ENCODE results near the gene WDR38.
"Not testable (repeated sequence)": the region's sequence is repeated elsewhere in the genome, so short reads cannot be mapped to it uniquely, and the experiment has no call there.

WDR38 gene

DNA sequence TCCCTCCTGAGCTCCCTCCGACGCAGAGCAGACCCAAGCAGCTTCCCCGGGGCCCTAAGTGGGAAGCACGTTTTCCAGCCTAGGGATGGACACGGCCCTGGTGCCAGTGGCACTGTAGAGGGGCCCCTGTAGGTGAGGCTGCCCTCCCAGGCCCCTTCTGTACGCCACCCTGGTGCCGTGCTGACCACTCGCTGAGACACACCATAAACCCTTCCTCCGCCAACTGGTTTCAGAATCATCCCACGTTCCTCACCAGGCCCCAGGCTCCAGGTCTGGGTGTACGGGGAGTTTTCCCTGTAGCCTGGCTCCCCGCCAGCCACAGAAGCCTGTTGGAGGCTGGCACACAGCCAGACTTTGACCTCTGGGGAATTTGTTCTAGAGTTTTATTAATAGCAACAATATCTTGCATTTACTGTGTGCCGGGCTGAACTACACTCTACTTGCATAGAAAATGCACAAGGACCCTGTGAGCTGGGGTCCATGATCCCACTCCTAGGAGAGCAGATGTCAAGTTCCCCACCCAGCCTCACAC lies 18.2 kb upstream of the WDR38 start:
- DNase-seq: no peak

DNA sequence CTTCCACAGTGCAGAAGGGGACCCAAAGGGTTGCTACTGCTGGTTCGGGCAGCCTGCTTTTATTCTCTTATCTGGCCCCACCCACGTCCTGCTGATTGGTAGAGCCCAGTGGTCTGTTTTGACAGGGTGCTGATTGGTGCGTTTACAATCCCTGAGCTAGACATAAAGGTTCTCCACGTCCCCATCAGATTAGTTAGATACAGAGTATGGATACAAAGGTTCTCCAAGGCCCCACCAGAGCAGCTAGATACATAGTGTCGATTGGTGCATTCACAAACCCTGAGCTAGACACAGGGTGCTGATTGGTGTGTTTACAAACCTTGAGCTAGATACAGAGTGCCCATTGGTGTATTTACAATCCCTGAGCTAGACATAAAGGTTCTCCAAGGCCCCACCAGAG lies 15.1 kb upstream of the WDR38 start:
- not testable (repeated sequence) for DNase-seq

DNA sequence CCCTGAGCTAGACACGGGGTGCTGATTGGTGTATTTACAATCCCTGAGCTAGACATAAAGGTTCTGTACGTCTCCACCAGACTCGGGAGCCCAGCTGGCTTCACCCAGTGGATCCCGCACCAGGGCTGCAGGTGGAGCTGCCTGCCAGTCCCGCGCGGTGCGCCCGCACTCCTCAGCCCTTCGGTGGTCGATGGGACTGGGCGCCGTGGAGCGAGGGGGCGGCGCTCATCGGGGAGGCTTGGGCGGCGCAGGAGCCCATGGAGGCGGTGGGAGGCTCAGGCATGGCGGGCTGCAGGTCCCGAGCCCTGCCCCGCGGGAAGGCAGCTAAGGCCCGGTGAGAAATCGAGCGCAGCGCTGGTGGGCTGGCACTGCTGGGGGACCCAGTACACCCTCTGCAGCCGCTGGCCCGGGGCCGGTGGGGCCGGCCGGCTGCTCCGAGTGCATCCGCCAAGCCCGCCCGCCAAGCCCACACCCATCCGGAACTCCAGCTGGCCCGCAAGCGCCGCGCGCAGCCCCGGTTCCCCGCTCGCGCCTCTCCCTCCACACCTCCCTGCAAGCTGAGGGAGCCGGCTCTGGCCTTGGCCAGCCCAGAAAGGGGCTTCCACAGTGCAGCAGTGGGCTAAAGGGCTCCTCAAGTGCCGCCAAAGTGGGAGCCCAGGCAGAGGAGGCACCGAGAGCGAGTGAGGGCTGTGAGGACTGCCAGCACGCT lies 14.5 kb upstream of the WDR38 start:
- not testable (repeated sequence) for DNase-seq

DNA sequence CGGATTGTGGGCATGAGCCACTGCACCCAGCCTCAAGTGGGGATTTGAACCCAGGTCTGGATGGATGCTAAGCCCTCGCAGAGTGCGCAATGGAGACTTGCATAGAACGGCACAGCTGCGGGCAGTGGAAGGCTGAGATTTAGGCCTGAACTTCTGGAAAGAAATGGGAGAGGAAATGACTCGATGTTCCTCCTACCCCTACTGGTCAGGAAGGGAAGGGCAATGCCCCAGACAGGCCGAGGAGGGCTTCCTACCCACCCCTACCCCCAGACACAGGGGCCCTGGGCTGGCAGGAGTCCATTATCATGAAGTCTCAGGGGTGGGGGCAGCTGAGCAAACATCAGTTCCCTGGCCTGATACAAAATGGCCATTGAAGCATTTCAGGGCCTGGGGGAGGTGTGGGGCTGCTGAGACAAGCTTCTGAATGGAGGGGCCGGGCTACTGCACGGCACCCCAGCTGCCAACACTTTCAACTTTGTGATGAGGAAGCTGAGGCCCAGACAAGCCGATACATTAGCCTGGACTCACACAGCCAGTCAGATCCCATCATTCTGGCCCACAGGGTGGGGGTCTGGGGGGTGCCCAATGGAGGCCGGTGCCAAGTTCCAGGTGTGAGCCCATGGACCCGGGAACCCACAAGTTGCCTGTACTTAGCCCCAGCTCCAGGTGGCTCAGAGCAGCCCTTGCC lies 13.5 kb upstream of the WDR38 start:
- DNase-seq: peak; percentile 21

GRCh38 chr9:124840300-124840833 lies 12.9 kb upstream of the WDR38 start:
- no peak for DNase-seq

DNA sequence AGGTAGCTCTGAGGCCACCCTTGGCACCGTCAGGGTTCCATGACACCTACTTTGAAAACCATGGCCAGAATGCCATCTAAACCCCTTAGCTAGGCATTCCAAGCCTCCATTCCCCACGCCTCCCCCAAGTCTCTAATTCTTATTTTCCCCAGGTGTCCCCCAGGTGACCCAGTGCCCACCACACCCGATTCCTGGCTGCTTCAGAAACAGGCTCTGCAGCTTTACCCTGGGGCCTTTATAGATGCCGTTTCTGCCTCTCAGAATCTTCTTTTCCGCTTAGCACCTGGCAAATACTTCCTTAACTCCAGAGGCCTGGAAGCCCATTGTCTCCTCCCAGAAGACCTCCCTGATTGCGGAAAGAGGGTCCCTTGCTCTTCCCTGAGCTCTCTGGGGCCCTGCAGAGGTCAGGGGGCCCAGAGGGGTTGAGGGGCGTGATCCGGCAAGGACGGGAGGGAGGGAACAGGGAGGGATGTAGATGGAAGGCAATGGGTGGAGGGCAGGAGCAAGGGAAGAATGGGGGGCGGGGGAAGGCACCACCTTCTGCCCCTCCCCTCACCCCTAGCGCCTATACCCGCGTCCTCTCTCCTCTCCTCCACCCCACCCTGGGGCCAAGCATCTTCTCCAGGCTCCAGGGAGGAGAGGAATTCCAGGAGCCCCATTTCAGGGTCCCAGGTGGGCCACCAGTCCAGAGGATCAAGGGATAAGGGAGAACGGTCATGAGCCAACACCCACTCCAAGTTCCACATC lies 12.0 kb upstream of the WDR38 start:
- no peak for DNase-seq

GRCh38 chr9:124843456-124844034 lies 9.7 kb upstream of the WDR38 start:
- DNase-seq: no peak

DNA sequence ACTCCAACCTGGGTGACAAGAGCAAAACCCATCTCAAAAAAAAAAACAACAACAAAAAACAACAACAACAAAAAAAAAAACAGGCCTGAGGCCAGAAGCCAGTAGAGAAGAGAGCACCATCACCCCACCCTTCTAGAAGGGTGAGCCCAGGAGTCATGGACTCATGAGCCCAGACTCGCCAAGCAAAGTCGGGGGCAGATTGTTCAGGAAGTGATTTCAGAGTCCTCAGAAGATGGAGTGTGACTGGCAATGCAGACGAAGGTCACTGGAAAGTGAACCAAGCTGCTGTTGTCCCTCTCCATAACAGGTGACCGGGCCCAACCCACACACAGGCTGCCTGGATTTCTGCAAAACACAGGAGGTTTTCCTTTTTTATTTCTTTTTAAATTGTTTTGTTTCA lies 9.0 kb upstream of the WDR38 start:
- no peak for DNase-seq

- not testable (repeated sequence) for DNase-seq
Observed at GRCh38 chr9:124846467-124846866, 6.8 kb upstream of the WDR38 start.

DNA sequence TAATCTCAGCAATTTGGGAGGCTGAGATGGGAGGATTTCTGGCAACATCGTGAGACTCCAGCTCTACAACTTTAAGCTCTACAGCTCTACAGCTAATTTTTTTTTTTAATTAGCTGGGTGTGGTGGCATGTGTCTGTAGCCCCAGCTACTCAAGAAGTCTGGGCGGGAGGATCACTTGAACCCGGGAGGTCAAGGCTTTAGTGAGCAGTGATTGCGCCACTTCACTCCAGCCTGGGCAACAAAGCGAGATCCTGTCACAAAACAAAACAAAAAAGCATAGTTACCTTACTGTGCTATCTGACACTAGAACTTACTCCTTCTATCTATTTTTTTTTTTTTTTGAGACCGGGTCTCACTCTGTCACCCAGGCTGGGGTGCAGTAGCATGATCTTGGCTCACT lies 6.3 kb upstream of the WDR38 start:
- no peak for DNase-seq

- no peak for DNase-seq
Observed at GRCh38 chr9:124849801-124850200, 3.5 kb upstream of the WDR38 start.

DNA sequence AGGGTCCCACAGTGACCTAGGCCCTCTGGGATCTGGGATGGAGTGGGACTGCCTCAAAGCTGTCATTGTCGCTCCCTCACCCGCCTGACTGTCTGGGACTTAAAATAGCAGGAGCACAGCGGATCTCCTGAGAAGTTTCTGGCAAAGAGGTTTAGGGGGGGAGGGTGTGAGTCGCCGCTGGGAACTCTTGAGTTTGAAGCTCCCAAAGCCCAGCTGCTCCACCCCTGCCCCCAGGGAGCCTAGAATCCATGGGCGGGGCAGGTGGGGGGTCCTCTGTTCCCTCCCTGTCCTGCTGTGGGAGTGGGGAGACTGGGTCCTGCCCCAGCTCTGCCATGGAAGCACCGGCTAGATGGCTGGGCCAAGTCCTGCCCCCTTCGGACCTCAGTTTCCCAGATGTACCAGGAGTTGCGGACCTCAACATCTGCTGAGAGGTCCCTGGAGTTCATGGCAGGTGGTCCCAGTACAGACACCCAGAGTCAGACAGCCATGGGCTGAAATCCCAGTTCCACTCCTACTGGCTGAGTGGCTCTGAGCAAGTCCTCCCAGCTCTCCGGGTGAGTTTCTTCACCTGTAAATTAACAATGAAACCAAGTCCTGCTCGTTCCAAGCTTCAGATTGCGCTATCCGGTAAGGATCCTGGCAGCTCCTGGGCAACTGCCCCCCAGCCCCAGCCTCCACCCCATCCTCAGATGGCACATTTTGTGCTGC lies 985 bp upstream of the WDR38 start:
- no peak for DNase-seq

GRCh38 chr9:124853605-124854143 lies 414 bp downstream of the WDR38 start:
- no peak for DNase-seq

- no peak for DNase-seq
Observed at GRCh38 chr9:124854161-124854560, 901 bp downstream of the WDR38 start.

GRCh38 chr9:124854822-124855221 lies 1.6 kb downstream of the WDR38 start:
- no peak for DNase-seq

GRCh38 chr9:124855566-124855943 lies 2.3 kb downstream of the WDR38 start:
- DNase-seq: no peak

DNA sequence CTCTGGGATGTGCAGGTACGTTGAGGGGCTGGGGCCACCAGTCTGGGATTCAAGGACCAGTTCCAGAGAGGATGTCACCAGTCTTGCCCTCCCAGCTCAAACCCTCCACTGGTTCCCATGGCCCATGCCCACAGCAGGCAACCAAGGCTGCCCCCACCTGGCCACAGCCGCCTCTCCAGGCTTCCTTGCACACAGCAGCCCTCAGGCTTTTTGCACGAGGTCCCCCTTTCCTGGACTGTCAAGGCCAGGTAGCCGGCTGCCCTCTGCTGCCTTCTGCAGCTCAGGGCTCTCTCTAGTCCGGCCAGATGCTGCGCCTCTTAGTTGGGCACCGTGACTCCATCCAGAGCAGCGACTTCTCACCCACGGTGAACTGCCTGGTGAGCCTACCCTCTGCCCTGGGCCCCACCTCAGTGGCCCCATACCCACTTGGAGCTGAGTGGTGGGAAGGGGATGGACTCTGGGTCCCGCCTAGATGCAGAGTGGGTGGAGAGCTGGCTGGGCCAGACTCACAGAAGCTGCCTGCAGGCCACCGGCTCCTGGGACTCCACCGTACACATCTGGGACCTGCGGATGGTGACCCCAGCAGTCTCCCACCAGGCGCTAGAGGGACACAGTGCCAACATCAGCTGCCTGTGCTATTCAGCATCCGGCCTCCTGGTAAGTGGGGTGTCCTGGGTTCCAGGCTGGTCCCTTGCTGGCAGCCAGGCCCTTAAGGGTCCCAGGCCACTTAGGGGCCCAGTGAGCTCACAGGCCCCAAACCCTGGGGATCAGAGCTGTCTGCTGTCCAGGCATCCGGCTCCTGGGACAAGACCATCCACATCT lies 2.9 kb downstream of the WDR38 start:
- no peak for DNase-seq

- DNase-seq: no peak
Observed at GRCh38 chr9:124857533-124858162, 4.4 kb downstream of the WDR38 start.

DNA sequence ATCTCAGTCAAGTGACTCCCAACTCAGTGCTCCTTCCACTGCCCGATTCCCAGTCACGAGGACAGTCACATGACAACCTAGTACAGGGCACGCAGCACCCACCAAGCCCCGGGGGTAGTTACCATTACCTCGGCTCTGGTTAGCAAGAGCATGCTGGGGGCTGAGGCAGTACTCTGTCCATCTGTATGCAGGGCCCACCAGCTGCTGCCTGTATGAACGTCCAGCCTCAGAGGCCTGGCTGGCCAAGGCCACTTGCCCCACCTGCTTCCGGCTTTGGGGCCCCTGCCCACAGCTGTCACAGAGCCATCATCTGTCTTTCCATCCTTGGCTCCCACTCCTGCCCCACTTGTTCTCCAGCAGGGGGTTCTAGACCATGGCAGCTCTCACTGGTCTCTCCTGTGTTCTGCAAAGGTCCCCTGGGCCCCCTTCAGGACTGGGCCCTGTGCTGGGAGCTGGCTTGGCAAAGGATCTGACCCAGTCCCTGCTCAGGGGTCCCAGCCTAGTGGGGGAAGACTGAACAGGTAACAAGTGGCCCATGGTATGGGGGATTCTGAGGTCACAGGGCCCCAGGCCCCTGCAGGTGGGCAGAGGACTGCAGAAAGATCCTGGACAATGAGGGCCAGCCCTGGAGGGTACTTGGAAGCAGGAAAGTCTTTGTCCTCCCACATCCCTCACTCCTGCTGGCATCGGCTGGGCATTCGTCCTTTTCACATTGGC lies 5.2 kb downstream of the WDR38 start:
- DNase-seq: no peak

Data from inflammatory macrophage treated with lipopolysaccharide for 4 hours (primary cell).